K562 (cell line): ENCODE data around the gene ADIPOQ. TPM values are rescaled to one million over a fixed set of nuclear protein-coding genes. Genes with fewer than 3 reads are reported as not detected.

Experiments
- ARHGAP35 ChIP-seq: fragments of 450-650 bp; IDR thresholded peaks from 2 replicates; pipeline ENCODE4 v1.6.1; 2018; ENCODE audit not compliant: partially characterized antibody
- CHD7 ChIP-seq: fragments of 200-600 bp; sonication (generic); IDR thresholded peaks from one replicate; pipeline ENCODE4 v1.6.1; 2012; ENCODE audit warnings: mild to moderate bottlenecking, low read depth, low read length, inconsistent platforms
- GABPB1 ChIP-seq: sonication (generic); formaldehyde crosslinking; IDR thresholded peaks from 2 replicates; pipeline ENCODE4 v1.8.0; 2022; ENCODE audit warnings: mild to moderate bottlenecking, missing genetic modification reagents
- GTF2F1 ChIP-seq: IDR thresholded peaks from 2 replicates; pipeline ENCODE4 v1.6.1; 2011; ENCODE audit warnings: low read depth, low read length, improper control_type of control experiment
- NCOA1 ChIP-seq: fragments of 450-650 bp; IDR thresholded peaks from 2 replicates; pipeline ENCODE4 v1.6.1; 2016; ENCODE audit warnings: low read depth
- NR1H2 ChIP-seq: sonication (generic); formaldehyde crosslinking; IDR thresholded peaks from 2 replicates; pipeline ENCODE4 v1.4.0; 2020; ENCODE audit warnings: mild to moderate bottlenecking, missing genetic modification reagents
- RBBP5 ChIP-seq: fragments of 200-600 bp; sonication (generic); IDR thresholded peaks from 2 replicates; pipeline ENCODE4 v1.6.1; 2012; ENCODE audit warnings: borderline replicate concordance, mild to moderate bottlenecking, low read length, control low read depth, inconsistent platforms; ENCODE audit not compliant: insufficient read depth, poor library complexity, severe bottlenecking
- TFE3 ChIP-seq: fragments of 450-650 bp; formaldehyde crosslinking; IDR thresholded peaks from 2 replicates; pipeline ENCODE4 v1.4.0; 2020; ENCODE audit warnings: mild to moderate bottlenecking, mixed read lengths
- ZNF778 ChIP-seq: fragments of 450-650 bp; formaldehyde crosslinking; IDR thresholded peaks from 2 replicates; pipeline ENCODE4 v1.4.0; 2020; ENCODE audit warnings: mild to moderate bottlenecking, moderate library complexity
- polyA plus RNA-seq, 8 experiments: library from polyadenylated mRNA; depleted of rRNA in 4 of 8; stranded (reverse) in 5 of 8; unstranded in 3 of 8; fragments of >200 nt; fragmentation: Nextera tagmentation in 2 of 8; fragmentation: Illumina TruSeq in 1 of 8; extraction: Ambion mirVana in 2 of 8; extraction: Trizol in 1 of 8; gene quantifications; 2 replicates each; pipeline versions ENCODE4 v1.2.1 to v1.2.3, GENCODE V29; 2011 to 2014; ENCODE audit warnings: inconsistent platforms in 1 of 8, missing spikeins in 1 of 8
- total RNA-seq, 7 experiments: library from RNA; depleted of rRNA in 6 of 7; stranded (reverse); fragments of >200 nt in 6 of 7; fragmentation: Illumina TruSeq in 2 of 7; extraction: Trizol in 2 of 7; gene quantifications; 2 replicates each; pipeline versions ENCODE4 v1.2.1 to v1.2.3, GENCODE V29; 2011 to 2021; ENCODE audit warnings: low replicate concordance in 1 of 7
- TF ChIP-seq, protein P1 (sequence below), 2 experiments: fragments of 200-800 bp in 1 of 2; sonication (Bioruptor generic) in 1 of 2; sonication (generic) in 1 of 2; formaldehyde crosslinking in 1 of 2; IDR thresholded peaks in 1 of 2; conservative IDR thresholded peaks in 1 of 2; 2 replicates each; pipeline versions ENCODE4 v1.5.0 to v1.6.1; 2016 to 2020; ENCODE audit warnings: missing compliant biosample characterization in 1 of 2, missing genetic modification characterization in 1 of 2, missing genetic modification reagents in 1 of 2

ADIPOQ gene
- total and polyA plus RNA-seq, 9 of the 15 experiments (the other 6 are each of a cell fraction or from before 2014, with no cell fraction given): 0.01 to 0.04 (median 0.03) TPM; not detected in 4

DNA sequence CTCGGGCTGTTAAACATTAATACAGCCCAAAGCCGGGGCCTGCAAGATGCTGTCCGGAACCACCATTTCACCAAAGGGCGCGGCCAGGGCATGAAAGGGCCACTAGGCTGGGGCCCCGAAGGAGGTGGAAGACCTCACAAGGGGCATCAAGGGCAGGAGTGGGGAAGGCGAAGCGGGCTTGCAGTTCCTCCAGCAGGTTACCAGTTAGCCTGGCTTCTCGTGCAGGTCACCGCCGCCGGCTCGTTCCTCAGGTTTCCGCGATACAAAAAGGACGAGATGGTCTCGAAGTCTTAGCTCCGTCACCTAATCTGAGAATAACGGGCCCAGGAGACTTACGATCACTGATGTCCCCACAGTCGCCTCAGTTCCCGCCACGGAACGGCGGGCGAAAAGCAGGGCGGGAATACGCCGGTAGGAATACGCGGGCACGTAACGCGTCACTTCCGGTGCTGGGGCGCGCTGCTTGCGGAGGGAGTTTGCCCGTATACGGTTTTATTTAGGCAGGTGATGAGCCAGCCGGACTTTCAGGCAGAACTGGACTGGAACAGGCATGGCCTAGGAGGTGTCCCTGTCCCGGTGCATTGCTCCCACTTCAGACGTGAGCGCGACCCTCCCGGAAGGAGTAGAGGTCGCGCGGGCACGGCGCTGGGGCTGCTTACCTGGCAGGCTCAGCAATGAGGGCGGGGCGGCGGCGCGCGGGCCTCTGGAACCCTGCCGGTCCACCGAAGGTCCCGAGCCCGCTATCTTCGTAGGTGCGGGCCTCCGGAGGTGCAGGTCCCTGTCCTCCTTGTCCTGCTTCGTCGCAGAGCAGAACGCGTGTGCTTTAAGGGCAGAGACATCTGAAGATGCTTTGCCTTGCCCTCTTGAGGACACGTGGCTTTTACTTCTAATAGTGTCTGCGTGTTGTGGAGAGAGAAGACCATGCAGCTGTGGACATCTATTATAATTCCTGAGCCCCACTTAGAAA is 36.1 kb upstream of the ADIPOQ start, which contains the start of gene RFC4 (continued):
- TF ChIP-seq, protein P1, sequence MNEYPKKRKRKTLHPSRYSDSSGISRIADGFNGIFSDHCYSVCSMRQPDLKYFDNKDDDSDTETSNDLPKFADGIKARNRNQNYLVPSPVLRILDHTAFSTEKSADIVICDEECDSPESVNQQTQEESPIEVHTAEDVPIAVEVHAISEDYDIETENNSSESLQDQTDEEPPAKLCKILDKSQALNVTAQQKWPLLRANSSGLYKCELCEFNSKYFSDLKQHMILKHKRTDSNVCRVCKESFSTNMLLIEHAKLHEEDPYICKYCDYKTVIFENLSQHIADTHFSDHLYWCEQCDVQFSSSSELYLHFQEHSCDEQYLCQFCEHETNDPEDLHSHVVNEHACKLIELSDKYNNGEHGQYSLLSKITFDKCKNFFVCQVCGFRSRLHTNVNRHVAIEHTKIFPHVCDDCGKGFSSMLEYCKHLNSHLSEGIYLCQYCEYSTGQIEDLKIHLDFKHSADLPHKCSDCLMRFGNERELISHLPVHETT (CRISPR knock-in tag; conservative IDR thresholded peaks at IDR 0.05 in 1 of 2, IDR thresholded peaks at IDR 0.05 in 1 of 2): peak in 1 of 2 experiments; percentile 74; a peak in 1 of 4 replicates
- TF ChIP-seq CHD7: no peak
- TF ChIP-seq ARHGAP35: no peak
- peak; percentile 91 for TF ChIP-seq NCOA1
- TF ChIP-seq GTF2F1: peak; percentile 45; the same call in 1 of the 2 replicates
- no peak for TF ChIP-seq TFE3 (CRISPR knock-in tag)
- peak; percentile 89 for TF ChIP-seq RBBP5
- peak; percentile 99 for TF ChIP-seq GABPB1 (CRISPR knock-in tag)
- TF ChIP-seq ZNF778: no peak
- TF ChIP-seq NR1H2 (CRISPR knock-in tag): peak; percentile 62; the same call in 1 of the 2 replicates
